M059J (cell line): ENCODE data around the gene ZNF280C. TPM values are rescaled to one million over a fixed set of nuclear protein-coding genes. Genes with fewer than 3 reads are reported as not detected.
A peak's percentile ranks its signal among the peaks of the same experiment; 100 is the strongest.
"Not testable (repeated sequence)": the region's sequence is repeated elsewhere in the genome, so short reads cannot be mapped to it uniquely, and the experiment has no call there.

Source experiments
- DNase-seq: peaks from one replicate; pipeline ENCODE4 v3.0.0-alpha.2; 2012; ENCODE audit warnings: low read depth
- total RNA-seq: library from RNA; depleted of rRNA; stranded (reverse); fragments of >200 nt; shearing (Covaris generic); gene quantifications from 2 replicates; pipeline ENCODE4 v1.2.3, GENCODE V29; 2014

The ZNF280C gene
- total RNA-seq, 1 experiment from 2014 or later, result 10.8 TPM

- DNase-seq, result peak; percentile 28
These were observed 7.3 kb downstream of the ZNF280C start for GRCh38 chrX:130261296-130261893.

GRCh38 chrX:130260316-130260715, 8.4 kb downstream of the ZNF280C start:
- DNase-seq, result peak; percentile 45

- no peak for DNase-seq
These were observed 14.8 kb downstream of the ZNF280C start for GRCh38 chrX:130253916-130254315.

- no peak for DNase-seq
These were observed 17.0 kb downstream of the ZNF280C start for GRCh38 chrX:130251671-130252070.

- no peak for DNase-seq
These were observed 20.7 kb downstream of the ZNF280C start for GRCh38 chrX:130247996-130248395.

- peak; percentile 4 for DNase-seq
These were observed 22.6 kb downstream of the ZNF280C start for GRCh38 chrX:130246084-130246483.

GRCh38 chrX:130245441-130245840, 23.3 kb downstream of the ZNF280C start:
- peak; percentile 74 for DNase-seq

- DNase-seq, result not testable (repeated sequence)
These were observed 37.5 kb downstream of the ZNF280C start for GRCh38 chrX:130231184-130231583.

GRCh38 chrX:130228871-130229270, 39.8 kb downstream of the ZNF280C start:
- DNase-seq, result no peak

GRCh38 chrX:130224810-130225209, 43.9 kb downstream of the ZNF280C start:
- no peak for DNase-seq

- peak; percentile 12 for DNase-seq
These were observed 52.4 kb downstream of the ZNF280C start for GRCh38 chrX:130216320-130216719.

- no peak for DNase-seq
These were observed 55.3 kb downstream of the ZNF280C start for GRCh38 chrX:130213376-130213775.

GRCh38 chrX:130212371-130212770, 56.3 kb downstream of the ZNF280C start:
- no peak for DNase-seq

- DNase-seq, result no peak
These were observed 57.1 kb downstream of the ZNF280C start for GRCh38 chrX:130211415-130212186.

GRCh38 chrX:130204647-130205046, 64.1 kb downstream of the ZNF280C start:
- no peak for DNase-seq

- DNase-seq, result no peak
These were observed 71.2 kb downstream of the ZNF280C start for GRCh38 chrX:130197464-130197863.

GRCh38 chrX:130196466-130196865, 72.2 kb downstream of the ZNF280C start:
- peak; percentile 42 for DNase-seq

GRCh38 chrX:130190801-130191200, 77.9 kb downstream of the ZNF280C start:
- DNase-seq, result no peak

- DNase-seq, result no peak
These were observed 82.0 kb downstream of the ZNF280C start for GRCh38 chrX:130186651-130187050.

GRCh38 chrX:130184857-130185256, 83.8 kb downstream of the ZNF280C start:
- DNase-seq, result peak; percentile 41

- DNase-seq, result no peak
These were observed 84.5 kb downstream of the ZNF280C start for GRCh38 chrX:130184168-130184567.

- no peak for DNase-seq
These were observed 89.0 kb downstream of the ZNF280C start for GRCh38 chrX:130179579-130180215.

- no peak for DNase-seq
These were observed 89.5 kb downstream of the ZNF280C start for GRCh38 chrX:130179170-130179569.
